T-helper 9 cell (primary cell): ENCODE results near the gene NRGN.
"Not testable (repeated sequence)": the region's sequence is repeated elsewhere in the genome, so short reads cannot be mapped to it uniquely, and the experiment has no call there.

ENCODE experiments used
- DNase-seq: peaks from one replicate; pipeline ENCODE4 v3.0.0-alpha.2; 2020

NRGN gene

DNA sequence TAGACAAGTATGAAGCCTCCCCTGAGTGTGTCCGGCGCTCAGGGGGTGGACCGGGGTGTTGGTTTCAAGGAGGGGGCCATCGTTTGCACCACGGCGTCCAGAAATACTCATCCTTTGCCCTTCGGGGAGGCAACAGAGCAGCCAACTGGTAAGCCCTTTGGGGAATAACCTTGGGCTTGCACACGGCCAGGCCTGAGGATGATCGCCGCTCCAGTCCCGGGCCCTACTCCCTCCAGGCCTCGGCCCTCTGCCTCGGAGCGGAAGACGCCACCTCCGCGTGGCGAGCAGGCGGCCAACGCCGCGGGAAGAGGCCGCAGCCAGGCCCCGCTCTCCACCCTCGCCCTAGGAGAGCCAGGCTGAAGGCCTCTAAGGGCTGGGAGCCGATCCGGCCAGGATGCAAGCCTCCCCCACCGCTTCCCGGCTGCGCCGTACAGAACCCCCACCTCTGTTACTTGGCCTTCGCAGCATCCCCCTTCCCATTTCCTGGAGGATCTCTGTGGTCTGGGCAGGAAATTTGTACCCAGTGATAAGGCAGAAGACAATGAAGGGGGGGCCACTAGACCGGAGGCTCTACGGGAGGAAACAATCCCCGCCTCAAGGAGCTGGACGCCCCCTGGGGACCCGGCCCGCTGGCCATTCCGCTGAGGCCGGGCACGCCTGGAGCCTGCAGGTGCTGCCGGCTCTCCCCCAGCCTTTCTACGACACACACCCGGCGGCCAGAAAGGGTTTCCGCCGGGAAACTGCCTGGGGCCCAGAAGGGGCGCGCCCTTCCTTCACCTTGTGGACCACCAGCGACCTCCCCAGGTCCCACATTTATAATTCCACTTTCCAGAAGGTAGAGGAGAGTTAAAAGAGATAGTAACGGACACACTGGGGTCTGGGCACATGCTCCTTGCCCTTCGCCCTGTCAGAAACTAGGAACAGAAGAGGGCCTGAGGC lies 19.8 kb downstream of the NRGN start:
- DNase-seq: no peak

DNA sequence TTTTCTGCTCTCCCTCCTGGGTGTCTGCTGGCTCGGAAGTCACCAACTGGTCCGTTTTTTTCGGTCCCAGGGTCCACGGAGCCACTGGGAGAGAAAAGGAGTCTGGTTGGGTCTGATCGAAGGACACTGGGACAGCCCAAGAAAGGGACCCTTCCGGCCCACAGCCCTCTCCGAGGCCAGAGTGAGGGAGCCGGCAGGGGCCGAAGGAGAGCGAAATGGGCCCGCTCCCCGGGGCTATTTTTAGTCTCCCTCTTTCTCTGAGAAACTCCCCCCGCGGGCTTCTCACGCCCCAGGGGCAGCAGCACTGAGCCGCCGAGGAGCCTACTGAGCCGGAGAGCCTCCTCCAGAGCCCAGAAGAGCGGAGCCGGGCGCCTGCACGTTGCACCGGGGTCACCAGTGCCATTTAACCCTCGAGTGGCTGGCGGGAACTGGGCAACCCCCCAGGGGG lies 20.5 kb downstream of the NRGN start:
- no peak for DNase-seq

DNA sequence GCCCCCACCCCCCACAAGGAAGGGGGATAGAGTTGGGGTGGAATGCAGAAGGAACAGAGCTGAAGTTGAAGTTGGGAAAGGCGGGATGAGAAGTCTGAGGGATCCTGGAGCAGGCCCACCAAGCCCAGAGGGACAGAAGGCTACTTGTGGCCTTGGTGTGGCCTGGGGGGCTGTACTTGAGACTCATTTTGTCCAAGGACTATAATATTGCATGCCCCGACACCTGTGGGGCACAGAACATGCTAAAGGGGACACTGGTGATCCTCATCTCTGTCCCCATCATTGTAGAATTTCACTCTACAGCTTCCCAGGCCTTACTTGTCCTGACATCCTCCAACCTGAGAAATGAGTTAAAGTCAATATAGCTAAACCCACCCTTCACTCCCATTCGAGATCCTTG lies 21.1 kb downstream of the NRGN start:
- no peak for DNase-seq

DNA sequence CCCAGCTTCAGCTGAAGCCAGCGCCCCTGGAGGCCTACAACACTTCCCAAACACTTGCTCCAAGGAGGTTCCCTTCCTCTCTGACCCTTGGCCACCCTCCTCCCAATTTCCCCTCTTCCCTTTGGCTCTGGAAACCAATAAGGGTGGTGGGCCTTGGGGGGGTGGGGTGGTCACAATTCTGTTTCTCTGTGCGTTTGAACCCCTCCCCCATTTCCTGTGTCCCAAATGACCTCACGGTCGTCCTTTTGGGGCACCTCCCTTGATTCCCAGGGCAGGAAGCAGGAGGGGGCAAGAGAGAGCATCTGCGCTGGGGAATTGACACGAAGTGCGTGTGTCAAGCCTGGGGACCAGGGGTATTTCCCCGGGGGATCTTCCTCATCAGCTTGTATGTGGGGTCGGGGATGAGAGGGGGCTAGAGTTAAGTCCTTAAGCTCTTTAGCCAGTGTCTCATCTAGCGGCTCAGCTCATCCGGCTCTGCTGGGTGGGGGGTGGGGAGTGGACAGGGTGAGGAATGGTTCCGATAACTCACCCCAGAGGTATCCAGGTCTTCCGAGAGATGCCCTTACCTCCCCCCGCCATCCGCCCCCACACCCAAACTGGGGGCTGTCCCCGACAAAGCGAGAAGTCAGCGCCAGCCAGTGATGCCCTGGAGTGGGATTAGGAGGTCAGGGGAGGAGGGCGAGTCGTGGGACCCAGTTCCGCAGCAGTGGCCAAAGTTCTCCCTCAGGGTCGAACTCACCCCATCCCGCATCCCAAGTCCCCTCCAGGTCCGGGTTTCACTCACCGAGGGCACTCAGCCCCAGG lies 21.8 kb downstream of the NRGN start:
- no peak for DNase-seq

DNA sequence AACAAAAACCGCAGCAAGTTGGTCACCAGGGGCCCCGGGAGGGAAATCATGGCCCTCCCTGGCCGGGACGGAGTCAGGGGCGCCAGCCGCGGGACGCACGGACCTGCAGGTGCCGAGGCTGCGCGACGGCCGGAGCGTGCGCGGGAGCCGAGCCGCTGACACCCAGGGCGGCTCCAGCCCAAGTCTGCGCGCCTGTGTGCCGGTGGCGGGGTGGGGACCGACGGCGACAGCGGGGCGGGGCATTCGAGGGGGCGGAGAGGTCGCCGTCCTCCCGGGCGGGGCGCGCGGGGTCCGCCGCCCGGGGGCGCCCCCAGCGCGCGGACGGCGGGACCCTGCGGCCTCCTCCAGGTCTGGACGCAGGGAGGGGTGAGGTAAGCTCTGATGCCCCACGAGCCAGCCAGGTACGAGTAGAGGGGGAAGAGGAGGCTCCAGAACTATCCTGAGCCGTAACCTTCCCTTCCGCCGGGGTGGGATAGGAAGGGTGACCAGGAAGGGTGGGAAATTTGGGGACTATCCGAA lies 22.4 kb downstream of the NRGN start, which contains the start of gene ESAM:
Gene ESAM (minus strand): TSS at position 186 of the 519 bp plus-strand sequence. CDS start 136 bp downstream, at position 50.
- DNase-seq: peak; percentile 61

DNA sequence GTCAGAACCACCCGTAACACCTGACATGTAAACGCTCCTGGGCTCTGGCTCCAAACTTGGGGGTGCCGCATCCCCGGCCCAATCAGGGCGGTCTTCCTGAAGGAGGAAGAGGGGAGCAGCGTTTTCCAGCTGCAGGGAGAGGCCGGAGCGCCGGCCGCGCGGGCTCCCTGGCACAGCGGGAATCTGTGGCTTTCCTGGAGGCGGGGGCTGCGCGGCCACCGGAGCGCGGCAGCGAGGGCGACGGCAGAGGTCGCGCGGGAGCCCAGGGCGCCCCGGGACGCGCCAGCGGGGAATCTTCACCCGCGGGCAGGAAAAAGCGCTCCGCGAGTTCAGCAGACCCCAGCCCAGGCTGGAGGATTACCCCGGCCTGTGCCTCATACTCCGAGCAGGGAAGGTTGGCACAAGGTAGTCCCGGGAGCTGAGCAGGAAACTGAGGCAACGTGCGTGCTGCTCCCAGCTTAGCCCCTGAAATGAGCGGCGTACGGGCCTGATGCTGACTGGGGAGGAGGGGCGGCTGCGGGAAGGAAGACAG lies 22.9 kb downstream of the NRGN start:
- no peak for DNase-seq

DNA sequence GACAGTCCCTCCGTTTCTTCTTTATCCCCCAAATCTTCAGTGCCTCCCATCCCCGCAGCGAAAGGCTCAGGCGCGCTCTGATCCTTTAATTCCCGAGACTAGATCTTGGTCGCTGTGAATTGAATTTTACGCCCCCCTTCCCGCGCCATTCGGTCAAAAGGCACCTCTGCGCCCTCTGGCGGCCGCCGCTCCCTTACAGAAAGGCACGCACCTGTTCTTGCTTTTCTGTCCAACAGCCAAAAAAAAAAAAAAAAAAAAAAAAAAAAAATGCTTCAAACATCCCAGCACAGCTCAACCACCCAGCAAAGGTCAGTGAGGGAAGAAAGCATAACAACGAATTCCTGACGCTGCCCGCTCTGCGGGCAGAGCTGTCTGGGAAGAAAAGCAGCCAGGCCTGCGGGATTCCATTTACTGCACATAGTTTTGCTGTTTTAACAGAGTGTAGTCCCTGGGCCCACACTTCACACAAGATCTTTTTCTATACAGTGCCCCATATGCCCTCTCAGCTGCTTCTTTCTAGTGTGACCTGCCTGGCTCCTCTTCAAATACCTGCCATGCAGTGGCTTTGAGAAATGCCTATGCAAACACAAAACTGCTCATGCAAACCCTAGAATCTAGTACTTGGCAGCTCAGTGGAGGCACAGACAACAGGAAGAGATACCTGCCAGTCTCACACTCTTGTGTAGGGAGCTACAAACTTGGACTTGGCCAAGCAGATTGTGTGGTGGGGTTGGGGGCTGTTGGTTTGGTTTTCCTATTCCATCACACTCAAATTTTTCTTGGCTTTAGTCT lies 23.6 kb downstream of the NRGN start:
- peak; percentile 87 for DNase-seq

DNA sequence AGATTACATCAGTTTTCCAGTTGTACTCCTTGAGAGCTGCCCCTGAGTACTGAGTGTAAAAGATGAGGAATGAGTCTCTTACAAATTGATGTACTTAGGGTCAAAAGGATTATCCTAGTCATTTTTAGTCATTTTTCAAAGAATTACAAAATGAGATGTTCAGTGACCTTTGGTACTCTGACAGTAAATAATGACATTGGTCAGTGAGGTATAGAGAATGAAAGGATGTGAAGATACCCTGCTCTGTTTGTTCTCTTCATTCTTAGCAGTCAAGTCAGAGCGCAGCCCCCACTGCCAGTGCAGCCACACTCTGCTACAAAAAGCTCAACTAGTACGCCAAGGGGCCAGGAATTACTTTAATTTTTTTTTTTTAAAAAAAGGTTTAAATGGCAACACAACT lies 26.4 kb downstream of the NRGN start:
- DNase-seq: no peak

DNA sequence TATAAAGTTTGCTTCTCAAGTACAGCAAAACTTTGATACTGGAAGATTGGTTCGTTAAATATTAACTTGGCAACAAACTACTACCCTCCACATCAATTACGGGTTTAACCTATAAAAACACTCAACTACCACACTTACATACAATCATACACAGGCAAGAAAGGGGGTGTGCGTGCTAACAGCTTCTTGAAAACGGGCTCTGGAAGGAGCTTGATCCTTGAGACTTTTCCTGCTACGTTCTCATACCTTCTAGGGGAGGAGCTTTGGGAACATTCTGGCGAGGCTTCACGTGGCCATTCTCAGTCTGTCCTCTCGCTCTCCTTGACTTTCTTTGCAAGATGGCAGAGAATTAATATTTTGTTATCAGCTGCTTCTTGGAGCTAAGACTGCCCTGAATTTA lies 29.2 kb downstream of the NRGN start:
- no peak for DNase-seq

DNA sequence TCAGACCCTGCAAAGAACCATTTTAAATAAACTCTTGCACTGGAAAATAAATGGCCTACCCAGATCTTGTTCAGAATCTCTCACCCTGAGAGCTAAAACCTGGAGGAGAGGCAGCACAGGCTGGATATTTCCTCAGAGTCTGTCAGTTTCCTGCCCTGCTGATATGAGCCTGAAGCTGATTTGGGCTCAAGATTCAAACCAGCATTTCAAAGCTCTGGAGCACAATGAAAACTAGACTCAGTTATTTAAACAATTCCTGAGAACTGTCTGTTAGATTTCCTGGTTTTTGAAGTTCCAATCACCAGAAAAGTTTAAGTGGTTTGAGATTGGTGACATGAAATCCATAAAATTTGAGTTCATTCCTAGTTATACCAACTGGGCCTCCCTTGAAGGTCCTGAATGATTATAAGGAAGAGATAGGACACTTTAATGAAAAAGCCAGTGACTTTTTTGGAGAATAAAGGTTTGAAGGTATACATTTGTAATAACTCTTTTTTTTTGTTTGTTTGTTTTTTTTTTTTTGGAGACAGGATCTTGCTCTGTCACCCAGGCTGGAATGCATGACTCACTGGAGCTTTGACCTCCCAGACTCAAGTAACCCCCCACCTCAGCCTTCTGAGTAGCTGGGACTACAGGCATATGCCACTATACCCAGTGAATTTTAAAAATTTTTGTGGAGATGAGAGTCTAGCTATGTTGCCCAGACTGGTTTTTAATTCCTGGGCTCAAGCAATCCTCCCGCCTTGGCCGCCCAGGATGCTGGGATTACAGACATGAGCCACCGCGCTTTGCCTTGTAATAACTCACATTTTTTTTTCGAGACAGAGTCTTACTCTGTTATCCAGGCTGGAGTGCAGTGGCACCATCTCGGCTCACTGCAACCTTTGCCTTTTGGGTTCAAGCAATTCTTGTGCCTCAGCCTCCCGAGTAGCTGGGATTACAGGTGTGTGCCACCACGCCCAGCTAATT lies 30.3 kb downstream of the NRGN start:
- DNase-seq: no peak

DNA sequence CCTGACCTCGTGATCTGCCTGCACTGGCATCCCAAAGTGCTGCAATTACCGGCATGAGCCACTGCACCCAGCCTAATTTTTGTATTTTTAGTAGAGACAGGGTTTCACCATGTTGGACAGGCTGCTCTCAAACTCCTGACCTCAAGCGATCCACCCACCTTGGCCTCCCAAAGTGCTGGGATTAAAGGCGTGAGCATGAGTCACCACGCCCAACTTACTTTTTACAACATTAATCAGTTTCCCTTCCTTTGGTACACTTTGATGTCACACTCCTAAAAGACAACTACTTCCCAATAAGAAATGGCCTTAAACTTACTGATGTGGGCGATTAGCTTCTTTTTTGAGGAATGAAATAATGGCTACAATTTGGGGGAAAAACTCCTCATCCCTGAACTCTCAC lies 31.2 kb downstream of the NRGN start:
- not testable (repeated sequence) for DNase-seq

DNA sequence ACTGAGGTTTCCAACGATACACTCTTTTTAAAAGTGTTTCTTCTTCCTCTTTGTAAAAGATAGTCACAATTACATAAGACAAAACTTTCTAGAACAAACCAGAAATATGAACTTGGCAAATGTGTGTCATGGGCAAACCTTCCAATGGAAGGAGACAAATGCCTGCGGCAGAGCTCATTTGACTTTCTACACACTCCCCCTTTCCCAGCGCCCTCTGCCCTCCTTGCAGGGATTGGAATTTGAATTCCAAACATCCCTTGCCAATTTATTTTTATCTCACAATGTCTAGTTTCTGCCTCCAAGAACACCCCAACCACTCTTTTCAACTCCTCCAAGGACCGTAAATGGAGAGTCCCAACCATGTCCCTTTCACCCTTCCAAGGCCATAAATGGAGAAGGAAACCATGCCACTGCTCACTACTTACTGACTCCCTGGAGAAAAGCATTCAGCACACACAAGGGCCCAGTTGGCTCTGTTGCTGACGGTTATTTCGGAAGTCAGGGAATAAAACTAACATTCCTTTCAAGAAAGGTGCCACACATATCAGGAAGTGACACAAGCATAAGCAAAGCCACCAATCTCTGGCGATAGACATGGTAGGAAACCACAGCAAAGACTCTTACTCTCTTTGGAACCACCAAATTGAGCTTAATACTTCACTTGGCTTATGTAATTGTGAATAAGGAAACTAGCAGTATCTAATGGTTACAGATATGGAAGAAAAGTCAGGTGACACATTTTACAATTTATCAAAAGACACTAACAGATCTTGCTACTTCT lies 37.3 kb downstream of the NRGN start:
- DNase-seq: no peak

DNA sequence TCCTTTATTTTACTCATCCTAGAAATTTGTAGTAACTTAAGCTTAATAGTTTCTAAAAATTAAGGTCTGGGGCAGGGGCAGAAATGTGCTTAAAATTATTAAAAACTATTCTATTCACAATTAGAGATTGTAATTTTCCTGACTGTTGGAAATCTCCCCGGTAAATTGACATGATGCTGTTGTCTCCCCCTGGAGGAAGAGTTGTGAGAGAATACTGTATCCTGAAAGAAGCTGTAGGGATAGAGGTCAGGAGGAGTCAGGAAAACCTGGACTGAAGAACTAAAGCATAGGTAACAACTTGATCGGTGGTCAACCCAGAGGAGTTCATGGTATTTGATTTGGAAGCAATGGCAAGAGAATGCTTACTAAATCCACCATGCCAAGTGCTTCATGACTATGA lies 38.5 kb downstream of the NRGN start:
- DNase-seq: no peak

DNA sequence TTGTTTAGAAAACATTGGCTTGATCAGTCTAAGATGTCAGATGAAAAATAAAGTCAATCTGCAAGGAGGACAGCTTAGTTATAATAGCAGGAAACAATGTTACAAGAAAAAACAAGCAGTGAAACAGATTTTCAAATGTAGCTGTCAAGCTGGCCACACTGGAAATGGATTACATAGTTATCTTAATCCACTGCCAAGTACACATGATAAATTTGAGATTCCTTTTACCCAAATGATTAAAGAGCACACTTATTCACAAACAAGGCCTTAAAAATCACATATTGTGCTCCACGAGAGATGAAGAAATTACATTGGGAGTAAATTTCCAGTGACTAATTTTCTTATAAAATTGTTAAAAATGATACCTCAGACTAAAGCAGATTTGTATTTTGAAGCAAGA lies 39.8 kb downstream of the NRGN start:
- no peak for DNase-seq

DNA sequence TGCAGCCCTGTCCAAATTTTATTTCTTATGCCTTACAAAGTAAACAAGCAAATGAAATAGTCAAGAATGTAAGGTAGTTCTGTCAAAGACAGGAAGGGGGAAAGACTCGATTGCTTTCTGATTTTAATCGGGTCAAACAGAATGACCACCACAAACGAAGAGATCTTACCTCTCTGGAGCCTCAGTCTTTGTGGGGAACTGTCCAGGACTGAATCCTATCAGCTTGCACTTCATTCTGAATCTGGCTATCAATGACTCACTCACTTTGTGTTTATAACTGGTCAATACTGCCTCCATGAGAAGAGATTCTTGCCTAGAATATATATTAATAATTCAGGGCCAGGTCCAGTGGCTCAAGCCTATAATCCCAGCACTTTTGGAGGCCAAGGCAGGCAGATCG lies 43.3 kb downstream of the NRGN start:
- no peak for DNase-seq

DNA sequence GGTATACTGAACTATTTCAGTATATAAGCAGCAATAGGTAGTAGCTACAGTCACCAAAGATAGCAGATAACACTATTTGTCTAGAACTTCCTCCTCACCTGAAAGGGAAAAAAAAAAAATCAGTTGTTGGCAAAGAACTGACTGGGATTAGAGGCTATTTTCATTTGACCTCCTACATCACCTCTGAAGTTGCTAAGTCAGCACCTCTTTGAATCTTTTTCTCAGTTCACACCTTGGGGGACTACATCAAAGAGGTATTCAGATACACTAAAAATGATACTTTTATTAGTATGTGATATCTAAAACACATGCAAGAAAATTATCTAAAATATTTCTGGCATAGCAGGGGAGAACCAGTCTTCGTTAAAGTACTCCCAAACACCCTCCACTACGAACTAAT lies 44.3 kb downstream of the NRGN start:
- DNase-seq: no peak

DNA sequence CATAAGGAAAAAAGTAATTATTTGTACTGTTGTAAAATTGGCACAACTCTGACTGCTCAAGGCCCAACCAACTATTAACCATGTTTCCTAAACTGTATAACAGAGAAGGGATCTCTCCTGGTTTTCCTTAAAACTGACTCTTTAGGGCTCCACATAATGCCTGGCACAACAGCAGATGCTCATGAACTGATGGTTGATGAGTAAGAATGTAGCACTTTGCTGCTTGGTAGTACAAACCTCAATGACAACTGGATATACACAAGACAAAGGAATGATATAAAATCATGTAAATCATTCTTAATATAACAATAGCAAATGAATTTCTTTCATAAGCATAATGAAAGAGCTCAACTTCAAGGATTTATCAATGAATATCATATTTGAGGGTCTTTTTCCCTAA lies 48.8 kb downstream of the NRGN start:
- no peak for DNase-seq

DNA sequence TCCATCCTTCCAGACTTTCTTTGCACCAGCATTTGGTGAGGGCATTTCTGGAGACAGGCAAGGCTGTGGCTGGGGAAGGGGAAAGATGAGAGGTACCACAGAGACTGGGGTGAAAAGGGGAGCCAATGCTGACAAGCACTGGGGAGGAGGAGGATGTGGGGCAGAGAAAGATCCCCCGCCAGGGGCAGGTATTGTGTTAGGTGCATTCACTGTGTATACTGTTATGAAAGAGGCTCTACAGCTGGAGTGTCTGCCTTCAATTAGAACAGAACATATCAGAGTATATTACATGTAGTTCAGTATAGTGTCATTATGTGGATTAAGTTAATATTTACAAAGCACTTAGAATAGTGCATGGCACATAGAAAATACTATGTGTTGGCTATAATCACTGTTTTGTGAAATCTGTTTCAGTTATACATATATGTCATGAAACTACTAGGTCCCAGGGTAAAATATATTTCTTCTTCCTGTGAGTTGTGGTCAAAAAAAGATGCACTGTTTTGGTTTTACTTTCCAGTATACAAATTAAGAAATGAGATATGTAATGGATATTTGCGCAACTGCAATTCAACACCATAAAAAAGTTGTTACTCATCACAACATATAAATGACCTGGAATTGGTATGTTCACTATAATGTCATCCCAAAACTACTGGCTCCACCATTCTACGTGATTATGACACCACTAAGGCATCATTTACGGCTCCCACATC lies 52.0 kb downstream of the NRGN start:
- no peak for DNase-seq

DNA sequence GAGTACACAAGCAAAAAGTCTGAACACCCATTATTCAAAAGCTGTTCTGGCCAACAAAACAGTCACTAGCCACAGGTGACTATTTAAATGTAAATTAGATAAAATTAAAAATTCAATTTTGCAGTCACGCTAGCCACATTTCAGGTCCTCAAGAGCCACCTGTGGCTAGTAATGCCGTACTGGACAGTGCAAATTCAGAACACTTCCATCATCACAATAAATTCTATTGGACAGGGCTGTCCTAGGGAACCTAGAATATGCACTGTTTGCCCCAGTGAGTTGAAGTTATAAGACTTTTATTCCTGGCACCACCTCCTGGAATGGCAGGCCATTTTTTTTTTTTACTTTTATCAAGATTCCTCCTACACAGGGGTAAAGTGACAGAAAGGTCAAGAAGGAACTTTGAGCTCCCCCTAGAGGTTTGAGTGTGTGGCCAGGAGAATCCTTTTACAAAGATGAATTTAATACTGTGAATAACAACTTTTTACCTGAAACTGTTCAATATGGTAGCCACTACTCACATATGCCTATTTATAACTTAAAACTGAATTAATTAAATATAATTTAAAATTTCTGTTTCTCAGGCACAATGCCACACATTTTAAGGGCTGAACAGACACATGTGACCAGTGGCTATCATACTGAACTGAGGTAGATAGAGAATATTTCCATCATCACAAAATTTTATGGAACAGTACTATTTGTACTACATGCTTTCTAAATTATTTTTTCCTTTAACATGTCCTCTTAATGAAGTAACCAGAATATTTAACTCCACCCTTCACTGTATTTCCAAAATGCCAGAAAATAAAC lies 53.9 kb downstream of the NRGN start:
- DNase-seq: no peak
